ENCODE results near the gene TECTA. TPM values are rescaled to one million over a fixed set of nuclear protein-coding genes. Genes with fewer than 3 reads are reported as not detected.

The TECTA gene
- total RNA-seq, 1 donor from 2014 or later: 0.67 TPM

GRCh38 chr11:121059605-121060004, 41.4 kb upstream of the TECTA start:
- no peak overlapping the region for H3K4me3 ChIP-seq (ENCODE audit: low read depth, low read length)
- TF ChIP-seq CTCF (IDR thresholded peaks at IDR 0.05; ENCODE audit: insufficient read depth, low read length, poor library complexity, severe bottlenecking): no peak
- no peaks in the 10 kb centered on the region for H3K27me3 ChIP-seq (ENCODE audit: control insufficient read depth, insufficient read depth, low read length)
- no peaks in the 10 kb centered on the region for H3K36me3 ChIP-seq (ENCODE audit: control insufficient read depth, insufficient read depth, low read length)
- DNase-seq (ENCODE audit: low read depth): no peak

DNA sequence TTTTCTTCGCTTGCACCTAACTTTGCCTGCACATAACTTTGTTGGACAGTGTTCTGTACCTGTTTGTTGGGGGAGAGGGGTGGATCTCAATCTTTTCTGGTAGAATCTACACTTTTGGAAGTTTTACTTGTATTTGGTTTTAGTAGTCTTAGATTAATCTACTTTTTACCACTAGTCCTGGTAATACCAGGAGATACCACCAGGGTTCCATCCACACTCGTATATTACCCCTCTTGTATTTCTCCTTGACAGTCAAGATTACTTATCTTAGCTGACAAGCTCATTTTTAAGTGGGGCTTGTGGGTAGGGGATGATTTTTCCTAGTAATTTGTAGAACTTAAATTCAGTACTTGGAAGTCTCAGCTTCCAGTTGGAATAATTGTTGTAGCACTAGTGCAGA, 37.3 kb upstream of the TECTA start:
- no peak for DNase-seq (ENCODE audit: low read depth)
- H3K36me3 ChIP-seq (ENCODE audit: control insufficient read depth, insufficient read depth, low read length): no peaks in the 10 kb centered on the region
- peak; percentile 25 for TF ChIP-seq CTCF (IDR thresholded peaks at IDR 0.05; ENCODE audit: insufficient read depth, low read length, poor library complexity, severe bottlenecking)

DNA sequence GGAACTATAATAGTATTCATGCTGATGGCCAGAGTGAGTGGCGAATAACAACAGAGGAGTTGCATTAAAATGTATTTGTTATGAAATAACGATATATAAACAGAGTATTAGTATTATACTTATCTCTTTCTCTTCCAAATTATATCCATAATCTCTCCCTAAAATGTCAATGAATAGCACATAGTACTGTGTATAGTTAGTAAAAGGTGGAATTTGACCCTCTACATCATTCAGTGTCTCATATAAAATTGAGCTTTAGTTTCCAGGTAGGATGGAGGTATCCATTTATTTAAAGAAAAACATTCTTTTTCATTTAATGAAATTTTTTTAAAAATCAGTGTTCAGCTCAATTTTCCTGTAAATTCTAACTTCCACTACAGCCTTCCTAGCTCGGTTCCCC, 34.4 kb upstream of the TECTA start:
- no peak for TF ChIP-seq CTCF (IDR thresholded peaks at IDR 0.05; ENCODE audit: insufficient read depth, low read length, poor library complexity, severe bottlenecking)
- no peaks in the 10 kb centered on the region for H3K36me3 ChIP-seq (ENCODE audit: control insufficient read depth, insufficient read depth, low read length)

More for the DNA sequence above, 37.3 kb upstream of the TECTA start:
- H3K27me3 ChIP-seq (ENCODE audit: control insufficient read depth, insufficient read depth, low read length): no peaks in the 10 kb centered on the region
- H3K4me3 ChIP-seq (ENCODE audit: low read depth, low read length): no peak overlapping the region

DNA sequence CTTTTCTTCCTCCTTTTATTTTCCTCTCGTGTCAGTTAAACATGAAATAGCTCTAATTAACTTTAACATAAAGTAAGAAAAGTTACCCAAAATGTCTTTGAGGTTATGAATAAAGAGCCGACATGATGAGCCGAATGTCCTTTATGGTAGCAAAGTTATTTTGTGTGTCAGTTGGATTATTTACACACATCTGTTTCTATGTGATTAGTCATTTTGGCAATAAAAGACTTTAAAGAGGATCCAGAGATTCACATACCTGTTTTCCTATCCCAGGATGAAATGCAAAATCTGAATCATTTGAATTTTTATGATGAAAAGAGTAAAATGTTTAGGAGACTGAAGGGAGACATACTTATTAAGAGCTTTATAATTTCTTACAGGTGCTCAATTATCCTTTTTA, 34.0 kb upstream of the TECTA start:
- no peak for DNase-seq (ENCODE audit: low read depth)
- no peaks in the 10 kb centered on the region for H3K36me3 ChIP-seq (ENCODE audit: control insufficient read depth, insufficient read depth, low read length)
- H3K27me3 ChIP-seq (ENCODE audit: control insufficient read depth, insufficient read depth, low read length): no peaks in the 10 kb centered on the region
- H3K4me3 ChIP-seq (ENCODE audit: low read depth, low read length): no peak overlapping the region
- no peak for TF ChIP-seq CTCF (IDR thresholded peaks at IDR 0.05; ENCODE audit: insufficient read depth, low read length, poor library complexity, severe bottlenecking)

More for the DNA sequence above, 34.4 kb upstream of the TECTA start:
- Histone ChIP-seq H3K27me3 (ENCODE audit: control insufficient read depth, insufficient read depth, low read length) (no peaks in the 10 kb centered on the region), H3K4me3 (ENCODE audit: low read depth, low read length) (no peak overlapping the region)
- DNase-seq (ENCODE audit: low read depth): no peak

GRCh38 chr11:121067453-121067852, 33.6 kb upstream of the TECTA start:
- H3K36me3 ChIP-seq (ENCODE audit: control insufficient read depth, insufficient read depth, low read length): no peaks in the 10 kb centered on the region
- TF ChIP-seq CTCF (IDR thresholded peaks at IDR 0.05; ENCODE audit: insufficient read depth, low read length, poor library complexity, severe bottlenecking): no peak
- no peak overlapping the region for H3K4me3 ChIP-seq (ENCODE audit: low read depth, low read length)
- H3K27me3 ChIP-seq (ENCODE audit: control insufficient read depth, insufficient read depth, low read length): no peaks in the 10 kb centered on the region
- DNase-seq (ENCODE audit: low read depth): no peak

DNA sequence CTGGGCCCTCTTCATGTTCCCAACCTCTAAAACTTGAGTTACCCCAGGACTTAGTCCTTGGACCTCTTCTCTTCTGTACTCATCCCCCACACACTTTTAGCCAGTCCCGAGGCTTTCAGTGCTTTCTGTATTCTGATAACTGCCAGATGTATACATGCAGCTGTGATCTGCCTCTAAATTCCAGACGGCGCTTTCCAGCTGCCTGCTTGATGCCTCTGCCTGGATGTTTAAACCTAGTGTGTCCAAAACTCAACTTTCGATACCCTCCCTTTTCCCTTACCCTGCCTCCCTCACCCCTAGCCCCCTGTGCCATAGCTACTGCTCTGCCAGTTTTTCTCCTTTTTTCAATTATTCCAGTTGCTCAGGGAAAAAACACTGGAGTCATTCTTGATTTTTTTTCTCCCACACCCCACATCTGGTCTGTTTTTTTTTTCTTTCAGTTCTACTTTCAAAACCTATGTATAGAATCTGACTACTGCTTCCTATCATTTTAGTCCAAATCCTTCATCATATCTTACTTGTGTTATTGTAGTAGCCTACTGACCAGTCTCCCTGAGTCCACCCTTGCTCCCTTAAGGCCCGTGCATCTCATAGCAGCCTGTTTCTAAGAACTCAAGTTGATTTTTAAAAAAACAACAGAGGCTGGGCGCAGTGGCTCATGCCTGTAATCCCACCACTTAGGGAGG, 32.9 kb upstream of the TECTA start:
- Histone ChIP-seq H3K27me3 (ENCODE audit: control insufficient read depth, insufficient read depth, low read length) (no peaks in the 10 kb centered on the region), H3K36me3 (ENCODE audit: control insufficient read depth, insufficient read depth, low read length) (no peaks in the 10 kb centered on the region), H3K4me3 (ENCODE audit: low read depth, low read length) (no peak overlapping the region)
- TF ChIP-seq CTCF (IDR thresholded peaks at IDR 0.05; ENCODE audit: insufficient read depth, low read length, poor library complexity, severe bottlenecking): no peak
- DNase-seq (ENCODE audit: low read depth): no peak
